Activated B cell treated with CpG ODN at 0.5 μM for 24 hours (primary cell): ENCODE results near the gene OR5M8. TPM values are rescaled to one million over a fixed set of nuclear protein-coding genes. Genes with fewer than 3 reads are reported as not detected.

ENCODE experiments used
- ATAC-seq: fragments of 200-7000 bp; cut with Tn5 transposase; one replicate; pipeline ENCODE4 v1.10.0; 2021; ENCODE audit warnings: low read depth, mild to moderate bottlenecking, moderate library complexity
- CTCF ChIA-PET: fragments of 350-600 bp; sonication (Branson Sonifier 250); formaldehyde crosslinking; loops from one replicate; lab custom pipeline; 2021; ENCODE audit warnings: antibody characterized with exemption; lab: Charles Lee
- POLR2A ChIA-PET: fragments of 350-600 bp; sonication (Branson Sonifier 250); formaldehyde crosslinking; loops from one replicate; lab custom pipeline; 2021; ENCODE audit warnings: antibody characterized with exemption; lab: Charles Lee
- DNase-seq: peaks from one replicate; pipeline ENCODE4 v3.0.0; 2022
- H3K27ac Mint-ChIP-seq: one replicate; pipeline ENCODE4 v1.8.0; 2020; ENCODE audit warnings: mixed read lengths
- H3K27me3 Mint-ChIP-seq: one replicate; pipeline ENCODE4 v1.8.0; 2021; ENCODE audit warnings: mixed read lengths
- H3K36me3 Mint-ChIP-seq: one replicate; pipeline ENCODE4 v1.8.0; 2021; ENCODE audit warnings: low read depth, mixed read lengths
- H3K4me1 Mint-ChIP-seq: one replicate; pipeline ENCODE4 v1.8.0; 2021; ENCODE audit warnings: mixed read lengths
- H3K4me3 Mint-ChIP-seq: one replicate; pipeline ENCODE4 v1.8.0; 2020; ENCODE audit warnings: mild to moderate bottlenecking, mixed read lengths
- H3K9me3 Mint-ChIP-seq: one replicate; pipeline ENCODE4 v1.8.0; 2020; ENCODE audit warnings: mixed read lengths
- intact Hi-C: fragments of 100-400 bp; cut with micrococcal nuclease; formaldehyde crosslinking; loops from one replicate; pipeline ENCODE4 v1.15.1; 2024
- total RNA-seq: library from RNA; stranded (reverse); gene quantifications from 2 replicates; pipeline ENCODE4 v1.2.3, GENCODE V29; 2022
- TF ChIP-seq, protein P1 (sequence below): fragments of 200-600 bp; IDR thresholded peaks from one replicate; pipeline ENCODE4 v1.8.0; 2022; ENCODE audit warnings: antibody characterized with exemption, mild to moderate bottlenecking

Gene OR5M8
- total RNA-seq: not detected in 2 replicates

DNA sequence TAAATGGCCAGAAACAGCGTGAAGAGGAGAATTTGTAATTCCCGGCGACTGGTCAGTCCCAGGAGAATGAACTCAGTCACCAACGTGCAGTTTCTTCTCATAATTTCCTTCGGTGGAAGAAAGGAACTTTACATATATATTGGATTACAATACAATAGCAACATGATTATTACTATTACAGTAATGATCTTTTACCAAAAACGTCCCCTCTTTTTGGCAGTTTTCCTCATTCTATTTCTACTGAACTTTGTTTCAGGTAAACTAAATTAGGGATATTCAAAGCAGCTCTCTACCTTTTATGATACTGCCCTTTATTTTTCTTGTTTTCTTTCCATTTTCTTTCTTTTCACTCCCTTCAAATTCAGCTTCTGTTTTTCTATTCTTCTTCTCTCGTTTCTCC is at the start of gene OR5M8:
Gene OR5M8 (minus strand): TSS at position 101 of the 400 bp plus-strand sequence. CDS start 0 bp downstream, at position 101.
- TF ChIP-seq, protein P1, sequence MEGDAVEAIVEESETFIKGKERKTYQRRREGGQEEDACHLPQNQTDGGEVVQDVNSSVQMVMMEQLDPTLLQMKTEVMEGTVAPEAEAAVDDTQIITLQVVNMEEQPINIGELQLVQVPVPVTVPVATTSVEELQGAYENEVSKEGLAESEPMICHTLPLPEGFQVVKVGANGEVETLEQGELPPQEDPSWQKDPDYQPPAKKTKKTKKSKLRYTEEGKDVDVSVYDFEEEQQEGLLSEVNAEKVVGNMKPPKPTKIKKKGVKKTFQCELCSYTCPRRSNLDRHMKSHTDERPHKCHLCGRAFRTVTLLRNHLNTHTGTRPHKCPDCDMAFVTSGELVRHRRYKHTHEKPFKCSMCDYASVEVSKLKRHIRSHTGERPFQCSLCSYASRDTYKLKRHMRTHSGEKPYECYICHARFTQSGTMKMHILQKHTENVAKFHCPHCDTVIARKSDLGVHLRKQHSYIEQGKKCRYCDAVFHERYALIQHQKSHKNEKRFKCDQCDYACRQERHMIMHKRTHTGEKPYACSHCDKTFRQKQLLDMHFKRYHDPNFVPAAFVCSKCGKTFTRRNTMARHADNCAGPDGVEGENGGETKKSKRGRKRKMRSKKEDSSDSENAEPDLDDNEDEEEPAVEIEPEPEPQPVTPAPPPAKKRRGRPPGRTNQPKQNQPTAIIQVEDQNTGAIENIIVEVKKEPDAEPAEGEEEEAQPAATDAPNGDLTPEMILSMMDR: no peak
- Mint-ChIP-seq H3K4me1 (no peaks in the 10 kb centered on the region), H3K9me3 (peaks cover 3% of the 10 kb centered on the region), H3K27ac (no peak within 1 kb of the TSS), H3K36me3 (no peaks in the 10 kb centered on the region), H3K4me3 (no peak within 1 kb of the TSS), H3K27me3 (no peaks in the 10 kb centered on the region)
- intact Hi-C loops: no loop called here
- no peak for DNase-seq
- ChIA-PET CTCF (no interaction called here), POLR2A (no interaction called here)
- ATAC-seq: no peak

DNA sequence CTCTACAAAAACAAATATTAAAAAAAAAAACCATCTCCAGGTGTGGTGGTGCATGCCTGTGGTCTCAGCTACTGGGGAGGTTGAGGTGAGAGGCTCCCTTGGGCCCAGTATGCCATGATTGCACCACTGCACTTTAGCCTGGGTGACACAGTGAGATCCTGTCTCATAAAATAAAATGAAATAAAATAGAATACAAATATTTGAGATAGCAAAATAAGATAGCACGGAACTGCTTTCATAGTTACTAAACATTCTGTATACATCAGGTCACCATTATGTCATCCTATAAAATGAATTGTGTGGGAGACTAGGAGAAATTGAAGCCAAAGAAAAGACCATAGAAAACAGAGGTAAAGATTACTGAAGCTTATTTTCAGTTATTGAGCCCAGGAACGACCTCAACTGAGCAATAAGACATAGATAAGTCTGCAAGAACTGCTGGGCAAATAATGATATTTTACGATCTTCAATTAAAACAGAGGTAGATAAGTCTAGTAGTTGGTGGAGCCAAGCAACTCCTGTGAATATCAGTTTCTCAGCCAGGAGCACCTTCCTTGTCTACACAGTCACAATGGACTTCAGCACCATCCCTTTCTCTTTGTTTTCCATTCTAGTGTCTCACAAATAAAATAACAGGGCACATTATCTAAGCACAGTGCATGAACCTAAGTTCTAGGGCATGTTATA is 42.0 kb upstream of the OR5M8 start:
- Mint-ChIP-seq H3K9me3 (peaks cover 2% of the 10 kb centered on the region), H3K4me1 (no peaks in the 10 kb centered on the region), H3K36me3 (no peaks in the 10 kb centered on the region), H3K27me3 (no peaks in the 10 kb centered on the region), H3K27ac (no peak overlapping the region), H3K4me3 (no peak overlapping the region)
- ATAC-seq (no peak), DNase-seq (no peak)
- TF ChIP-seq, protein P1: no peak
- ChIA-PET CTCF (no interaction called here), POLR2A (no interaction called here)
- intact Hi-C loops: no loop called here

DNA sequence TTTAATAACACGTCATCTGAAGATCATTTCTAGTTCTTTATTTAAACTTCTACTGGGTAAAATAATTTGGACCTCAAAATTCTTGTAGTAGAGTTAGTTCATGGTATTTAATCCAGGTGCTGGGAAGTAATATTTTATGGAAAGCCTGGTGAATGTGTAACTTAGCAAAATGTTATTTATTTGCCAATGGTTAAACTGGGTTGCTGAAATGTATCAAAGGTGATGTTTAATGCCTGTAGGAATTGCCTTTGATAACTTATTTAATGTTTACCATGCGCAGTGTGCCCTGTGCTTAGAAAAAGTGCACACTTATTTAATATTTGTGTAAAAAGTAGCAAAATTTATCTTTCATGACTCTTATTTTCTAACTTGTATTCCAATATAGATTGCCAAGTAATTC is 40.7 kb upstream of the OR5M8 start:
- DNase-seq: no peak
- no peaks in the 10 kb centered on the region for H3K4me1 Mint-ChIP-seq
- H3K4me3 Mint-ChIP-seq: no peak overlapping the region
- no peak for ATAC-seq
- H3K27ac Mint-ChIP-seq: no peak overlapping the region
- TF ChIP-seq, protein P1: no peak
- peaks cover 2% of the 10 kb centered on the region for H3K9me3 Mint-ChIP-seq
- H3K27me3 Mint-ChIP-seq: no peaks in the 10 kb centered on the region
- ChIA-PET CTCF (no interaction called here), POLR2A (no interaction called here)
- H3K36me3 Mint-ChIP-seq: no peaks in the 10 kb centered on the region
- intact Hi-C loops: no loop called here

DNA sequence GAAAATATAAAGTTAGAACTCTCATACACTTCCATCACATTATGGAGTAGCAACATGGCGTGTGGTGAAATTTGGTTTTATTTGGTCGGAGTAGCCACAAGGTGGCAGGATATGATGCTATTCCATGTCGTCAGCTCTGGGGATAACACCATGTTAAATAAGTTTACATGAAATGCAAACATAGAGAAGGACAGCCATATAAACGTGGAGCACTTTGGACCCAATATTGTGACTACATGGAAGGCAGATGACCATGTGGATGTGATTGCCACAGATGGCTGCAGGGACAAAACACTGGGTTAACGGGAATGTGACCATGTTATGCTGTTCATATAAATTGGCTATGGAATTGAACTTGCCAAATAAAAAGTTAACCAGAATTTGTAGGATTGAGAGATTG is 30.8 kb upstream of the OR5M8 start:
- no peaks in the 10 kb centered on the region for H3K4me1 Mint-ChIP-seq
- DNase-seq (no peak), ATAC-seq (no peak)
- TF ChIP-seq, protein P1: no peak
- ChIA-PET POLR2A (no interaction called here), CTCF (no interaction called here)
- H3K4me3 Mint-ChIP-seq: no peak overlapping the region
- no peaks in the 10 kb centered on the region for H3K36me3 Mint-ChIP-seq
- intact Hi-C loops: no loop called here
- no peak overlapping the region for H3K27ac Mint-ChIP-seq
- H3K27me3 Mint-ChIP-seq: no peaks in the 10 kb centered on the region
- peaks cover 5% of the 10 kb centered on the region for H3K9me3 Mint-ChIP-seq

DNA sequence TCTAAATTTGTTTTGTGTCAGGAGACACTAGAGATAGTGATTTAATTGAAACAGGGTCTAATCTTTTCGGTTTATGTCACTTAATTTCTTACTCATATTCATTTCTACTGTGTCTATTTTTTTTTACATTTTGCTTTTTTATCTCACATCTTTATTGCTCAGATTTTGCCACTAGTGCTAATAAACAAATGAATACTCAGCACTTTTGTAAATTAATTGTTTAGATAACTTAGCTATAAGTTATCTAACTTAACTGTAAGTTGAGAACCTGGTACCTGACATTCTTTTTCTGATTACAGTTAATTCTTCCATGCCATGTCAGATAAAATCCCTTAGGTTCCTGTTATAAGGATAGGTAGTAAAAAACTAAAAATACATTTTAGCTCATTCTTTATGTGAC is 22.1 kb upstream of the OR5M8 start:
- DNase-seq (no peak), ATAC-seq (no peak)
- Mint-ChIP-seq H3K9me3 (peaks cover 5% of the 10 kb centered on the region), H3K4me1 (no peaks in the 10 kb centered on the region), H3K27ac (no peak overlapping the region), H3K27me3 (no peaks in the 10 kb centered on the region), H3K4me3 (no peak overlapping the region), H3K36me3 (no peaks in the 10 kb centered on the region)
- POLR2A ChIA-PET: no interaction called here
- intact Hi-C loops: no loop called here
- CTCF ChIA-PET: no interaction called here
- TF ChIP-seq, protein P1: no peak
